Fibroblast of mammary gland (primary cell): ENCODE results near the gene SPAG7.
A peak's percentile ranks its signal among the peaks of the same experiment; 100 is the strongest.

Source experiments
- DNase-seq: peaks from one replicate; pipeline ENCODE4 v3.0.0-alpha.2; 2010; ENCODE audit warnings: low read depth
- H3K4me3 ChIP-seq: 2 replicates; pipeline ENCODE4 v1.5.1; 2011; ENCODE audit warnings: low read depth, mild to moderate bottlenecking, low read length, moderate library complexity; ENCODE audit not compliant: control insufficient read depth
- CTCF ChIP-seq: conservative IDR thresholded peaks from 2 replicates; pipeline ENCODE4 v1.5.1; 2011; ENCODE audit warnings: low read depth, low read length, inconsistent platforms; ENCODE audit not compliant: control insufficient read depth, insufficient read depth

The SPAG7 gene

GRCh38 chr17:4969551-4970173 is 2.0 kb upstream of the SPAG7 start:
- peak; percentile 53 for DNase-seq
- no peak for TF ChIP-seq CTCF
- H3K4me3 ChIP-seq = no peak overlapping the region

GRCh38 chr17:4969047-4969550 is 1.5 kb upstream of the SPAG7 start:
- TF ChIP-seq CTCF = no peak
- peak; percentile 96 for DNase-seq
- H3K4me3 ChIP-seq = peak overlapping the region; percentile 93

DNA sequence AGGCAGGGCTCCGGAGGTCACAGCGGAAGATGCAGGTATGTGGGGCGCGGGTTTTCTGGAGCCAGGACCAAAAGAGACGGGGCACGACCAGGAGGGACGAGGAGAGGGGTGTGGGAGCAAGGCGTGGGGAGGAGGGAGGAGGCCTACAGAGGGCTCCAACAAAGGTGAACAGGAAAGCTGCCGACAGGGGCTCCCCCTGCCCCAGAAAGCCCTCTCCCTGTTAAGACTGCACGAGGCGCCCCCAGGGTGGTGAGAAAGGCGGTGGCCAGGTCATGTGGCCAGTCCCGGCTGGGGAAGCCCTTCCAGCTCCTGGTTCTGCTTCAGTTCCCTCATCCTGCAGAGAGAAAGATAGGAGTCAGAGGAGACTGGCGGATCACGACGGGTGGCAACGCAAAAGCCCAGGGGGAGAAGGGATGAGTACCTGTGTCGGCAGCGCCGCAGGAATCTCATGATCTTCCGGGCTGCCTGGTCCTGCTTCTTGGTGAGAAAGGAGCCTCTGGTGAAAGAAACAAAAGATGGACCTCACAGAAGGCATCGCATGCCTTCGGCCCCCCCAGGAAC is 949 bp upstream of the SPAG7 start:
- TF ChIP-seq CTCF = no peak
- peak overlapping the region; percentile 93 for H3K4me3 ChIP-seq
- no peak for DNase-seq

- no peak for TF ChIP-seq CTCF
- DNase-seq = peak; percentile 100
- H3K4me3 ChIP-seq = peak overlapping the region; percentile 93
These were observed 626 bp downstream of the SPAG7 start for GRCh38 chr17:4966844-4967538.

- H3K4me3 ChIP-seq = no peak overlapping the region
- TF ChIP-seq CTCF = no peak
- DNase-seq = no peak
These were observed 2.2 kb downstream of the SPAG7 start for GRCh38 chr17:4965311-4965986.

- H3K4me3 ChIP-seq = no peak overlapping the region
- TF ChIP-seq CTCF = no peak
- no peak for DNase-seq
These were observed 7.2 kb downstream of the SPAG7 start for GRCh38 chr17:4960279-4960922.
